NCI-H1105 (cell line): Measurements from ENCODE around the gene METAP1D.
"Not testable (repeated sequence)": the region's sequence is repeated elsewhere in the genome, so short reads cannot be mapped to it uniquely, and the experiment has no call there.

Experiments used
- DNase-seq: peaks from one replicate; lab custom pipeline; 2025; lab: John Stamatoyannopoulos, UW

The METAP1D gene

DNA sequence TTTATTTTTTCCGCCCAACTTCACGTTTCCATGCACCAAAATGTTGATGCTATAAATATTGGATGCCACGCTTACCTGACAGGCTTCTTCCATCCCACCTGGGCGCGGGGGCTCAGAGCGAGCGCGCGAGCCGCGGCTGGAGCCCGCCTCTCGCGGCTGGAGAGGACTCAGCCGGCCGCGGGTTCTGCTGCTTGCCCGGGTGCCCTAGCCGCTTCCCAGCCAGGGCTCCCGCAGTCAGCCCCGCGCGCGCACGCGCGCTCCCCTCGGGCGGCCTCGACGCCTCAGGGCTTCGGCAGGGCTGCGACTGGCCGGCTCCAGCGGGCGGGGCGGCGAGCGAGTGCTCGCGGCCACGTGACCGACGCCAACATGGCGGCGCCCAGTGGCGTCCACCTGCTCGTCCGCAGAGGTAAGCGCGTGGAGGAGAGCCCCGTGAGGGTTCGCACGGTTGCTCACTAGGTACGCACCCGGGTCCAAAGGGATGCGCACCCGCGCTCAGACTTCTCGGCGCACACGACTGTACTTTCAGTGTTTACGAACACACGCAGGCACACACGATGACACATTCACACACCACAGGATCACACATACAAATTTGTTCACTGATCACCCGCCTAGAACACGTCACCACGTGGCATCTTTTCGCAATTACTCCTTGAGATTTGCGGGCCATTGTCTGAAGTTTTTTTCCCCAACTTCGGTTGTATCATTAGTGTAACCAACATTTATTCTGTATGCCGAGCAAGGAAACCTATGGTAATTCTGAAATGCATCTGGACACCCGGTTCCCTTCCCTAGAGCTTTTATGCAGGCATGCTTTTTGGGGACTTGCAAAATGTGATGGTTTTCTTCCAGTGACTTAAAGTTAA is at the start of gene METAP1D:
Gene METAP1D, plus strand, starts transcription at position 350 of the 866 bp plus-strand sequence. Its CDS starts 17 bp downstream, at position 367.
- peak; percentile 84 for DNase-seq

DNA sequence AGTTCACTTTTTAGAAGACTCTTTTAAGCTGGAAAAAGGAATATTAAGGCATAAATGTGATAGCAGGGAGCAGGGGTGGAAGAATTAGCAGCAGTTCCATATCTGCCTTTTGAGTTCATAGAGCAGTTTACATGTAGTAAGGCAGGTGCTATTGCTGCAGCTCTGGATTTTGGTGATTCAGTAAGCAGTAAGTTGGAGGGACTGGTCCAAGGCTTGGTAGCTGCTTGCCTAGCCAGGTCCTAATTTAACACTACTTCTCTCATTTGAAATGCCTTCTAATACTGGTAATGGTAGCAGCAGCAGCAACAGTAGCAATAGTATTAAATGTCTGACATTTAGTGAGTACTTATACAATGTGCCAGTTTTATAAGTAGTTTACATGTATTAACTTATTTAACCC is 47.5 kb upstream of the METAP1D start:
- no peak for DNase-seq

DNA sequence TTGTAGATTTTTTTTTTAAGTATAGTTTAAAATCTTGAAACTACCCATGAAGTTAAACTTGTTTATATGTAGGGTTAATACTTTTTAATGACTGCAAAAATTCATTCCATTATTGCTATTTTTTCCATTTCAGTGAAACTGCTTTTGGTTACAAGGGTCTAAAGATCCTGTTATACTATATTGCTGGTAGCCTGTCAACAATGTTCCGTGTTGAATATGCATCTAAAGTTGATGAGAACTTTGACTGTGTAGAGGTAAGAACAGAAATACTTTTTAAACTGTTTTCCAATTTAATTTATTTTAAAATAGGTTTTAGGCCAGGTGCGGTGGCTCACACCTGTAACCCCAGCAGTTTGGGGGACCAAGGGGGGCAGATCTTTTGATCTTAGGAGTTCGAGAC is 47.0 kb upstream of the METAP1D start:
- no peak for DNase-seq

DNA sequence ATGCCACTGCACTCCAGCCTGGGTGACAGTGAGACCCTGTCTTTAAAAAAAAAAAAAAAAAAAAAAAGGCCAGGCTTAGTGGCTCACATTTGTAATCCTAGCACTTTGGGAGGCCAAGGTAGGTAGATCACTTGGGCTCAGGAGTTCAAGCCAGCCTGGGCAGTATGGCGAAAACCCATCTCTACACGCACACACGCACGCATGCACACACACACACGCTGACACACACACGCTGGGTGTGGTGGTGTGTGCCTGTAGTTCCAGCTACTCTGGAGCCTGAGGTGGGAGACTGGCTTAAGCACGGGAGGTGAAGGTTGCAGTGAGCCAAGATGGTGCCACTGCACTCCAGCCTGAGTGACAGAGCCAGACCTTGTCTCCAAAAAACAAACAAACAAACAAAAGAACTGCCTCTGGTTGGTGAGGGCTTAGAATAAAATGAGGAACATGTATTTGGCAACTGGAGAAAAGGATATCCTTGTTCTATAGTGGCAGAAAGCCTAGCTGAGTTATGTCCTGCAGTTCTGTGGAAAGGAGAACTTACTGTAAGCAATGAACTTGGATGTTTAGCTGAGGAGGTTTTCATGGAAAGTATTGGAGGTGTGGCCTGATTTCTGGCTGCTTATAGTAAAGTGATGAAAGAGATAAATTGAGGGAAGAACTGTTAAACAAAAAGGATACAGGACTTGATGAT is 43.5 kb upstream of the METAP1D start:
- DNase-seq, result no peak

DNA sequence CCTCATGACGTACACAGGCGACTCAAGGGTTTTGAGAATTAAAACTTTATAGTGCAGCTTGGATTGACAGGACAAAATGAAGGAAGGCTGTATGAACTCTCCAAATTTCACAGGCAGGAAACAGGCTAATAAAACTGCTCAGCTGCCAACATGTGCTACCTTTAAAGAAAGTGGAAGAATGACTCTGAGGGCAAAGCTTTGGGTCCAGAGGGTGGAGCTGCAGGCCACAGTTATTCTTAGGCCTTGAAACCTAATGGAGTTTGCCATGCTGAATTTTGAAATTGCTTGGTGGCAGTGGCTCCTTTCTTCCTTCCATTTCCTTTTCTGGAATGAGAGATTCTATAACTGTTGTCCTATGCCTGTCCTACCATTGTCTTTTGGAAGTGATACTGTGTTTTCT is 42.7 kb upstream of the METAP1D start:
- no peak for DNase-seq

DNA sequence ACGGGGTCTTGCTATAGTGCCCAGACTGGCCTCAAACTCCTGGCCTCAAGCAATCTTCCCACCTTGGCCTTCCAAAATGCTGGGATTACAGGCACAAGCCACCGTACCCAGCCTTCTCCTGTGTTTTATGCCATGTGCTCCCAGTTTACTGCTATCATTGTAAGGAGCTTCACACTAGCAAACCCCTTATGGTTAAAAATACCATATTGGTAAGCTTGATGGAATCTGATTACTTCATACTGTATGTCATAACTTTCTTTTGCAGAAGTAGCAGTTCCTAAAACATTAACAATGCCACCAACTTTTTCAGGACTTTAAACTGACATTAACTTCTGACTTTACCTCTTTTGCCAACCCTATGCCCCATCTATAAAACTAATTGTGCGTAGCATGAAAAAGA is 41.3 kb upstream of the METAP1D start:
- no peak for DNase-seq

DNA sequence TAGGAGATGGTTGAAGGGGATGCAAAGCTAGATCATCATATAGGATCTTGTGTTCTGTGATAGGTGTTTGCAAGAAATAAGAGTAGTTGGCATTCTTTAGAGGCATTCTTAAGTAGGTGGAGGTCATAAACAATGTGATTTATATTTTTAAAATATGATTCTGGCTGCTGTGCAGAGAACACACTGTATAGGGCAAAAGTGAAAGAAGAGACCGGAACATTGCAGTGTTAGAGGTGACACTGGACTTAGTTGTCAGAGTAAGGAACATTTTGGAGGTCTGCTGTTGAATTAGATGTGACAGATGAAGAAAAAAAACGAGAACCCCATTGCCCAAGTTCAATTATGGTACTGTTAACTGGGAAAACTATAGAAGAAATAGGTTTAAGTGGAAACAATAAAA is 39.8 kb upstream of the METAP1D start:
- DNase-seq, result no peak

DNA sequence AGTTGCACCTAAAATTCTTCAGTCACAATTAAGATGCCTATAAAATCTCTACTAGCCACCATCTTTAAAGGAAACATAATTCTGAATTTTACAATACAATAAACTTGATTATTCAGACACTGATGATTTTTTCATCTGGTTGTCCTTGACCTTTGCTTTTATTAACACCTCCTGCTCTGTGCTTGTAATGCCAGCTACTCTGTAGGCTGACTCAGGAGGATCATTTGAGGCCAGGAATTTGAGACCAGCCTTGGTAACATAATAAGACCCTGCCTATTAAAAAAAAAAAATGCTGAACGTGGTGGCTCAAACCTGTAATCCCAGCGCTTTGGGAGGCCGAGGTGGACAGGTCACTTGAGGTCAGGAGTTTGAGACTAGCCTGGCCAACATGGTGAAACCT is 39.2 kb upstream of the METAP1D start:
- no peak for DNase-seq

DNA sequence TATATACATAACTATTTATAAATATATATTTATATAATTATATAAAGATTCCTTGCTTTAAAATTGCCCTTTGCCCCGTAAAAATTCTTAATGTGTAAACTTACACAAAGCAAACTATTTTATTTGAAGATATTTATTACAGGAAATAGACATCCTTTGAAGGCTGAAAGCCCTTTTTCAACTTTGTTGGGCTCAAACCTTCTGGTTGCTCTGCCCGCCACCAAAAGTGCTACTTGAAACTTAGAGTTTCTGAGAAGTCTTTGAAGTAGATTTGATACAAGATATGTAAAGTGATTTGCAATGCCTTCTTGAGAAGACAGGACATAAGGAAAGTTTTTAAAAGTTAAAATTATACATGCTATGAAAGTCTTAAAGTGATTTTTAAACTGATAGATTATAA is 36.6 kb upstream of the METAP1D start:
- DNase-seq, result no peak

DNA sequence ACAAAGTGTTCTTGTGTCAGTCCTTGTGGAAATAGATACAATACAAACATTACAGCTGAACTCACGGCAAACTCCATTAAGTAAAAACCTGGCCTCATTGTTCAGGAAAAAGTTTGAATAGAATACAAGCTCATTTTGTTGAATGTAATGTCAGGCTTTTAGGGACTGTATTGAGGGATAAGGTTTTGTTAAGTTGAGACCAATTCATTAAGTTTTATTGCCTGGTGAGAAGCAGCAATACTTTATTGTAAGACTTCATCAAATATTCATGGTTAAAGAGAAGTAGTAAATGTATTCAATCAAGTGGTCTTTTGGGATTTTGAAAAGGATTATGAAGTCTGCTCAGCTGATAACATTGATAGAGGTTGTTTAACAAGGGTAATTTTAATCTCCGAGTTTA is 35.4 kb upstream of the METAP1D start:
- DNase-seq, result no peak

DNA sequence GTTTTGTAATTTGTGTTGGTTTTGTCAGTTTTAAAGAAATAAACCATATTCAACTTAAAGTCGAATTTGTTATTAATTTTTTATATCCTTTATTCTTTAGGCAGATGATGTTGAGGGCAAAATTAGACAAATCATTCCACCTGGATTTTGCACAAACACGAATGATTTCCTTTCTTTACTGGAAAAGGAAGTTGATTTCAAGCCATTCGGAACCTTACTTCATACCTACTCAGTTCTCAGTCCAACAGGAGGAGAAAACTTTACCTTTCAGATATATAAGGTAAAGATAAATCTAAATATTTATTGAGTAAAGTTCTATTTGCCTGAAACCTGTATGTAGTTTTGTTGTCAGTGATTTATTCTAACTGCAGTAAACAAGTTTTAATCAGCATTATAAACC is 34.5 kb upstream of the METAP1D start:
- no peak for DNase-seq

DNA sequence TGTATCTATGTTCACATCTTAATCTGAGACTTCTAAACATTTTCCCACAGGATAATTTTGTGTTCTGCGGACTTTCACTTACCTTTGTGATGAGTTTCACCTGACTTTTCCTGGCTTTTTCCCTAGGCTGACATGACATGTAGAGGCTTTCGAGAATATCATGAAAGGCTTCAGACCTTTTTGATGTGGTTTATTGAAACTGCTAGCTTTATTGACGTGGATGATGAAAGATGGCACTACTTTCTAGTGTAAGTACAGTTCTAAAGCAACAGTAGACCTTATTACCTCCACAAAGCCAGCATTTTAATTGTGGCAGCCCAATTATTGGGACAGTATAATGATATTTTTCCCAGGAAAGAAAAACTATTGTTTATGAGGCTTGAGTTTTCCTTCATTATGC is 34.1 kb upstream of the METAP1D start:
- DNase-seq, result no peak

DNA sequence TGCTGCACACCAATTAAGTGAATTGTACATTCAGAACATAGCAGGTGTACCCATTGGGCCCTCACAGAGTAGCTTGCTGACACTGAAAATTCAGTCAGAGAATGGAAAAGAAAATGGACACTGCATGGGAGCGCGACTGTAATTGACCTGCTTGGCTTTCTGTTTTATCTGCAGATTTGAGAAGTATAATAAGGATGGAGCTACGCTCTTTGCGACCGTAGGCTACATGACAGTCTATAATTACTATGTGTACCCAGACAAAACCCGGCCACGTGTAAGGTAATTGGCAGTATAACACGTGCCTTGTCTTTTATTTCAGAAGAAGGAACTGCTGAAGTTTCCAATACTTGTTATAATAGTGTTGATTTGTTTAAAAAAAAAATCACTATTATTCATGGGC is 33.5 kb upstream of the METAP1D start:
- DNase-seq, result peak; percentile 64

DNA sequence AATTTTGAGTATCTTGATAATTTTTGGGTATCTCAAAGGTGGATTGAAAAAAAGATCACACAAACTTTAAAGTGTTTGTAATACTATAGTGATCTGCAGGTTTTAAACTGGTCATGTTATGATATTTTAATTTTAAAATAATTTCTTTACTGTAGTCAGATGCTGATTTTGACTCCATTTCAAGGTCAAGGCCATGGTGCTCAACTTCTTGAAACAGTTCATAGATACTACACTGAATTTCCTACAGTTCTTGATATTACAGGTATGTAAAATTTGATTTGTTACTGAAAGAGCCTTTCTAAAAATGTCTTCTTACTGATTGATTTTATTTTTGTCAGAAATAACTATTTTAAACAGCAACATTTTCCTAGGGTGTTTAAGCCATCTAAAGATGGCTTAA is 33.1 kb upstream of the METAP1D start:
- no peak for DNase-seq

DNA sequence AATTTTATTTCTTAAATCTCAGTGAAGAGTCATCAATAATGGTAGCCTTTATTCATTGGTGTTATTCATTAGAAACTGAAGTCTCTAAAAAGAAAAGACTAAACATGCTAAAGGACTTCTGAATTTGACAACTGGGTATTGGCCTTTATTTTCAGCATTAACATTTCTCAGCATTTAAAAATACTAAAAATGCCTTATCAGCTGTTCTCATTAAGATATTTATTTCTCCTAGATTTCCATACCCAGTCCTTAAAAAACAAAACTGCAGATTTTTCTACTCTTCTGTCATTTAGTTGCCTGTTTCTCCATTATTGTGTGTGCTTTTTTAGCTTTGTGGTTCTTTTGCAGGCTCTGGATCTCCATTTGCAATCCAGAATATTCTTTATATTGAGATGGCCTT is 31.2 kb upstream of the METAP1D start:
- DNase-seq, result no peak

DNA sequence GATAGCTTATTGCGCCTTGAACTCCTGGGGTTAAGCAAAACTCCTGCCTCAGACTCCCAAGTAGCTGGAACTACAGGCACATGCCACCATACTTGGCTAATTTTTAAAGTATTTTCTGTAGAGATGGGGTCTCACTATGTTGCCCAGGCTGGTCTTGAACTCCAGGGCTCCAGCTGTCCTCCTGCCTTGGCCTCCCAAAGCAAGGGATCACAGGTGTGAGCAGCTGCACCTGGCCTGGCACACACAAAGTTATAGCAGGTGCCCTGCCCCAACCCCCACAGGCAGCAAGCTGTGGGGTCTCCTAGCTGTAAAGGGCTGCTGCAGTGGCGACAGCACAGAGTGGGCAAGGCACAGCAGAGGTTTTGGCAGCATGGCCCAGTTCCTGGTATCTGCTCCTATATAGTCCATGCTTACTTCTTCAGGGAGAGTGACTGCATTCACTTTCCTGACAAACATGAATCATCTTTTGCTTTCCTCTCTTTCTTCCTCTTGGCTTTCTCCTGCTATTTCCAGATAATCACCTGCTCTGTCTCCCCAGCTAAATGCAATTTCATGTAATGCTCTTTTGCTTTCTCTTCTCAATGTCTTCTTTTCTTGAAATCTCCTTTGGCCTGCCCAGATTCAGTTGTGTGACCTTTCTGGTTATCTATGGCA is 27.3 kb upstream of the METAP1D start:
- no peak for DNase-seq

DNA sequence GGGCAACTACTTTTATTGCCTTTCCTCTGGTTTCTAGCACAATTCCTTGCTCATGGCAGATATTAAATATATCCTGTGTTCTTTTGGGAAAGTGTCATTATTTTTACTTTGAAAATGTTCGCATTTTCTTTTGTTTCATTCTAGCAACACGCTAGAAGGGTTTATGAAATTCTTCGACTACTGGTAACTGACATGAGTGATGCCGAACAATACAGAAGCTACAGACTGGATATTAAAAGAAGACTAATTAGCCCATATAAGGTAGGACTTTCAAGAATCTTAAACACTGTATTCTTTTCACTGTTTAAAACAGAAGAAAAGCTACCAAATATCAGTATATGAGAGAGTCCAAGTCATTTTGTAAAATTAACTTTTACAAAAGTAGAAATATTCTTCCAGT is 20.6 kb upstream of the METAP1D start:
- no peak for DNase-seq

DNA sequence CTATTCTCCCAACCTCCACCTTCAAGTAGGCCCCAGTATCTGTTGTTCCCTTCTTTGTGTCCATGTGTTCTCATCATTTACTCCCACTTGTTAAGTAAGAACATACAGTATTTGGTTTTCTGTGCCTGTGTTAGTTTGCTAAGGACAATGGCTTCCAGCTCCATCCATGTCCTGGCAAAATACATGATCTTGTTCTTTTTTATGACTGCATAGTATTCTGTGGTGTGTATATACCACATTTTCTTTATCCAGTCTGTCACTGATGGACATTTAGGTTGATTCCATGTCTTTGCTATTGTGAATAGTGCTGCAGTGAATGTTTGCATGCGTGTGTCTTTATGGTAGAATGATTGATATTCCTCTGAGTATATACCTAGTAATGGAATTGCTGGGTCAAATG is 15.8 kb upstream of the METAP1D start:
- DNase-seq, result not testable (repeated sequence)

DNA sequence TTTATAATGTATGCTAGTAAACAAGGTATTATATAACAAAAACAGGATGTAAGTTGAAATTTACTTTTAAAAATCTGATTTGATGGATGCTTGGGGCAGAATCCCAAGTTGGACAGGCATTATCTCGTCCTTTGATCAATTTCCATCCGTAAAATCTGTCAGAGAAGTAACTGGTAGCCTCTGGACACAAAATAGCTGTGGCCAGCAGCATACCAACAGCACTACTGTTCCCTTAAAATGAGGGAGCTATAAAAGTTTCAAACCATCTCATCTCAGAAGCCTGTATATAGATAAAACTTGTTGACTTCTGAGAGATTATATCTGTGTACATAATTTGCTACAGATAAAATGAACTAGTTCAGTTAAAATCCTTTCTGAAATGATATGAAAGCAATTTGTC is 14.7 kb upstream of the METAP1D start:
- DNase-seq, result no peak

DNA sequence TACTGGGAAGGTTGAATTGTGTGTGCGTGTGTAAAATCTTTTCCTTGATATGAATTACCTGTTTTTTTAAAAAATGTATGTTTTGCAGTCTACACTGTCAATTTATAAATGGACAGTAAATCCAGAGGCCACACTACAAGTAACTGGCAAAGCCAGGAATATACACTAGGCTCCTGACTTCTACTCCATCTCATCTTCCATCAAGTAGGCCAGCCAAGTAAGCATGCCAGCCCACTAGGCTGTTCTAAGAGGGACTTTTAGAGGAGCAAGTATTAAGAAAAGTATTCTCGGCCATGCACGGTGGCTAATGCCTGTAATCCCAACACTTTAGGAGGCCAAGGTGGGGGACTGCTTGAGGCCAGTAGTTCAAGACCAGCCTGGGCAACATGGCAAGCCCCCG is 13.0 kb upstream of the METAP1D start:
- no peak for DNase-seq

DNA sequence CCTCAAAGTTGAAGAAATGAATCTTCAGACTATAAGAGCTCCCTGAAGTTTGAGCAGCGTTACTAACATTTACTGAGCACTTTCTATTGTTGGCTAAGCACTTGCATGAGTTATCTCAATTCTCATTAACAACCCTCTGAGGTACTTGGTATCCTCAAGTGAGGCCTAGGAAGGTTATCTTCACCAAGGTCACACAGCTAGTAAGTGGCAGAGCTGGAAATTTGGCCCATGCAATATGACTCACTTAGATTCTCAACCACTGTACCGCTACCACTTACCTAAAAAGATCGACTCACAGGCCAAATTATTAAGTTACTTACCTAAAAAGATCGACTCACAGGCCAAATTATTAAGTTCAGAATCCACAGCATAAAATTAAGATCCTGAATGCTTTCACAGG is 8.7 kb upstream of the METAP1D start:
- DNase-seq, result no peak

DNA sequence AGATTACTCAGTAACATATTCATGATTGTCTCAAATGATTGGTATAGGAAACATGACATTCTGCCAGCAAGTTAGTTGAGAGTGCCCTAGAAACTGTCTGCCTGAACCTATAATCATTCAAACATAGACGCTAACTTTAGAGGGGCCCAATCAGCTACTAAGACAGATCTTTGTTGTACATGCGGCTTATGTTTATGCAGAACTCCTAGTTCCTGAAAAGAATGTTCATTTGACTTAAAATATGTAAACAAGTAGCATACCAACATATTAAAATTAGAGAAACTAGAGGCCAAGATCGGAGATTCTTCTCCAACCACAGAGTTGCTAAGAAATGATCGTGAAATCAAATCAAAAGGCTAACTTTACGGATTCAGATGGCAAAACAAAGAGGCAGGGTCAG is 4.2 kb upstream of the METAP1D start:
- DNase-seq, result no peak

DNA sequence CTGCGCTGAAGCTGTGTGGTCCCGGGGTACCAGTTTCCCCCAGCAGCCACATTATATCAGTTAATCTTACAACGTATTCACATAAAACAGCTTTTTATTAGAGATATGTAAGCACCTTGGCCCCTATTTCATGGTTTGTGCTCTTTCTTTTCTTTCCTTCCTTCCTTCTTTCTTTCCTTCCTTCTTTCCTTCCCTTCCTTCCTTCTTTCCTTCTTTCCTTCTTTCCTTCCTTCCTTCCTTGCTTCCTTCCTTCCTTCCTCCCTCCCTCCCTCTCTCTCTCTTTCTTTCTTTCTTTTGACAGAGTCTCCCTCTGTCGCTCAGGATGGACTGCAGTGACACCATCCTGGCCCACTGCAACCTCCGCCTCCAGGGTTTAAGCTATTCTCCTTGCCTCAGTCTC is 3.7 kb upstream of the METAP1D start:
- no peak for DNase-seq
